Neural cell (in vitro differentiated cells): Measurements from ENCODE around the gene RAB11FIP2. TPM values are rescaled to one million over a fixed set of nuclear protein-coding genes. Genes with fewer than 3 reads are reported as not detected.

Experiments used
- H2AFZ ChIP-seq: fragments of 200-600, 300-800 bp; sonication (generic), shearing (Covaris generic); 2 replicates; pipeline ENCODE4 v1.6.0; 2014; ENCODE audit warnings: low read depth, mild to moderate bottlenecking, antibody characterized with exemption, low read length, moderate library complexity
- H3F3A ChIP-seq: fragments of 200-600 bp; shearing (Covaris generic); 2 replicates; pipeline ENCODE4 v1.6.1; 2016; ENCODE audit warnings: mild to moderate bottlenecking, moderate library complexity, mixed read lengths, antibody characterized with exemption, low read length; ENCODE audit not compliant: insufficient read depth, poor library complexity, severe bottlenecking
- H3K27ac ChIP-seq: fragments of 200-600, 300-800 bp; sonication (generic), shearing (Covaris generic); 2 replicates; pipeline ENCODE4 v1.5.1; 2014; ENCODE audit warnings: mild to moderate bottlenecking, low read length, moderate library complexity
- H3K27me3 ChIP-seq: fragments of 300-800, 200-600 bp; sonication (generic), shearing (Covaris generic); 2 replicates; pipeline ENCODE4 v1.6.0; 2014; ENCODE audit warnings: mild to moderate bottlenecking, low read depth, low read length, moderate library complexity; ENCODE audit not compliant: insufficient read depth
- H3K36me3 ChIP-seq: fragments of 300-800, 200-600 bp; sonication (generic), shearing (Covaris generic); 2 replicates; pipeline ENCODE4 v1.5.1; 2014; ENCODE audit warnings: mild to moderate bottlenecking, antibody characterized with exemption, low read length, moderate library complexity; ENCODE audit not compliant: insufficient read depth
- H3K4me2 ChIP-seq: fragments of 300-800, 200-600 bp; sonication (generic), shearing (Covaris generic); 2 replicates; pipeline ENCODE4 v1.6.0; 2014; ENCODE audit warnings: mild to moderate bottlenecking, low read length
- H3K4me3 ChIP-seq: fragments of 300-800, 200-600 bp; sonication (generic), shearing (Covaris generic); 2 replicates; pipeline ENCODE4 v1.5.1; 2014; ENCODE audit warnings: mild to moderate bottlenecking, low read length, moderate library complexity
- H3K79me2 ChIP-seq: fragments of 200-600 bp; shearing (Covaris generic); replicated peaks from 2 replicates; pipeline ENCODE4 v1.6.0; 2014; ENCODE audit warnings: mild to moderate bottlenecking, low read length, moderate library complexity; ENCODE audit not compliant: insufficient read depth
- H3K9ac ChIP-seq: fragments of 300-800, 200-600 bp; sonication (generic), shearing (Covaris generic); 2 replicates; pipeline ENCODE4 v1.6.1; 2016; ENCODE audit warnings: mild to moderate bottlenecking, low read length, mixed read lengths
- H3K9me2 ChIP-seq: fragments of 200-600 bp; shearing (Covaris generic); 2 replicates; pipeline ENCODE4 v1.6.1; 2016; ENCODE audit warnings: mild to moderate bottlenecking, low read length, mixed read lengths; ENCODE audit not compliant: insufficient read depth
- H3K9me3 ChIP-seq: fragments of 200-600, 300-800 bp; sonication (generic), shearing (Covaris generic); 2 replicates; pipeline ENCODE4 v1.6.1; 2016; ENCODE audit warnings: mild to moderate bottlenecking, mixed run types, low read length, moderate library complexity, mixed read lengths
- H4K20me1 ChIP-seq: fragments of 200-600 bp; shearing (Covaris generic); 2 replicates; pipeline ENCODE4 v1.6.1; 2016; ENCODE audit warnings: mild to moderate bottlenecking, mixed run types; ENCODE audit not compliant: insufficient read depth
- EP300 ChIP-seq: fragments of 450-650 bp; conservative IDR thresholded peaks from 2 replicates; pipeline ENCODE4 v1.6.1; 2014; ENCODE audit warnings: antibody characterized with exemption, mild to moderate bottlenecking, moderate library complexity; ENCODE audit not compliant: poor library complexity, severe bottlenecking
- EZH2 ChIP-seq: fragments of 200-600, 300-800 bp; shearing (Covaris generic), sonication (generic); IDR thresholded peaks from 2 replicates; pipeline ENCODE4 v1.6.1; 2014; ENCODE audit warnings: antibody characterized with exemption, low read length, borderline replicate concordance, mild to moderate bottlenecking; ENCODE audit not compliant: insufficient read depth, poor library complexity, severe bottlenecking
- MXI1 ChIP-seq: fragments of 450-650 bp; conservative IDR thresholded peaks from 2 replicates; pipeline ENCODE4 v1.6.1; 2014; ENCODE audit warnings: antibody characterized with exemption, mild to moderate bottlenecking; ENCODE audit not compliant: poor library complexity, severe bottlenecking
- POLR2AphosphoS5 ChIP-seq: IDR thresholded peaks from 2 replicates; pipeline ENCODE4 v1.6.1; 2012
- RAD21 ChIP-seq: fragments of 450-650 bp; conservative IDR thresholded peaks from 2 replicates; pipeline ENCODE4 v1.6.1; 2014; ENCODE audit warnings: antibody characterized with exemption, mild to moderate bottlenecking, moderate library complexity
- SMC3 ChIP-seq: fragments of 450-650 bp; conservative IDR thresholded peaks from 2 replicates; pipeline ENCODE4 v1.6.1; 2014; ENCODE audit warnings: antibody characterized with exemption, mild to moderate bottlenecking, moderate library complexity; ENCODE audit not compliant: poor library complexity
- TAF1 ChIP-seq: IDR thresholded peaks from 2 replicates; pipeline ENCODE4 v1.6.1; 2012; ENCODE audit warnings: low read depth
- polyA plus RNA-seq: library from polyadenylated mRNA; depleted of rRNA; stranded (reverse); fragments of >200 nt; gene quantifications from 2 replicates; pipeline ENCODE4 v1.2.3, GENCODE V29; 2014
- TF ChIP-seq, protein P1 (sequence below): IDR thresholded peaks from 2 replicates; pipeline ENCODE4 v1.6.1; 2012; ENCODE audit warnings: borderline replicate concordance

RAB11FIP2 gene
- polyA plus RNA-seq, 1 donor from 2014 or later: 26.3 TPM

DNA sequence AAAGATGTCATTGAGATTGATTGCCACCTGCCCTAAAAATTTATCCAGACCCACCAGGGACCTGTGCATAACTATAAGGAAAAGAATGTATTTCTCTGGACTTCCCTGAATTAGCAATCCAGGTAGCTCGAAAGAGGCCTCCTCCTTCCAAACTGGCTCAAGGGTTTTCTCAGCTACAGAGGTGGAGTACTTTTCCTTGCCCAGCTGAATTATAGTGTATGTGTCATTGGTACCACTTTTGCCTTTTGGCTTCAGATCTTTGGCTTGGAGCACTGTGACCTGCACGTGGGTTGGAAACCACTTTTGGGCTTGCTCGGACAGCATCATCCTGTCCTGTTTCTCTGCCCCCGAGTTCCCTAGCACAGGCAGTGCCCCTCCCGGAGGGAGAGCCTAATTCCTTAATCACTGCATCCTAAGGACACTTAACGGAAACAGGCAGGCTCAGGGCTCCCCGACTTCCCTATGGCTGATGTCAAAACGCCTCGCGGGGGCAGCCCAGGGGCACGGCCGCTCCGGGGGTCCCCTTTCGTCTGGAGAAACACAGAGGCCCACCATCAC is 825 bp downstream of the RAB11FIP2 start:
- H3K4me2 ChIP-seq: peak overlapping the region; percentile 92

DNA sequence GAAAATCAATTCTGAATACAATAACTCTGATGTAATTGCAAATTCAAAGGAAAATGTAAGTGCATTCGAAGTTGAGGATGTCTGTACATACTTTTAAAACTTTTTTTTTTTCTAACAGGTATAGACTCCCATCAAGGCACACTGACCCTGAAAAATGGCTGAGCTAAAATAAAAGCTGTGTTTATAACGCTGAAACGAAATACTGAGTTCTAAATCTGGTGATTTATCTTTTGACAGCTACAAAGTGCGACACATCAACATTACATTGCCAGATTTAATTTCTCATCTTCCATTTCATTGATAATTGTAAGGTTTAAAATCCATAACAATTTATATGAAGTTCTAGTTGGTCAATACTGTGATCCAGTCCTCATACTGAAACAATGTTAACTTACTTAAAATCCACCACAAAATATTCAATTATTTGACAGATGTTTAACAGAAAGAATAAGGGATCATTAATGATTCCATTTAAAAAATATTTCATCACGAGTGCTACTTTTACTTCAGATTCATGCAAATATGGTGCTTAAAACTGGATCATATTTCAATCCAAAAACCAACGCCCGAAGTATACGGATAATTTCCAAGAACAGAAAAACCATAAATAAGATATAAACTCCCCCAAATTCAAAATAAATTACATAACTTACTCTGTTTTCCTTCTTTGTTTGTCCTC is 1.4 kb downstream of the RAB11FIP2 start:
- TF ChIP-seq, protein P1, sequence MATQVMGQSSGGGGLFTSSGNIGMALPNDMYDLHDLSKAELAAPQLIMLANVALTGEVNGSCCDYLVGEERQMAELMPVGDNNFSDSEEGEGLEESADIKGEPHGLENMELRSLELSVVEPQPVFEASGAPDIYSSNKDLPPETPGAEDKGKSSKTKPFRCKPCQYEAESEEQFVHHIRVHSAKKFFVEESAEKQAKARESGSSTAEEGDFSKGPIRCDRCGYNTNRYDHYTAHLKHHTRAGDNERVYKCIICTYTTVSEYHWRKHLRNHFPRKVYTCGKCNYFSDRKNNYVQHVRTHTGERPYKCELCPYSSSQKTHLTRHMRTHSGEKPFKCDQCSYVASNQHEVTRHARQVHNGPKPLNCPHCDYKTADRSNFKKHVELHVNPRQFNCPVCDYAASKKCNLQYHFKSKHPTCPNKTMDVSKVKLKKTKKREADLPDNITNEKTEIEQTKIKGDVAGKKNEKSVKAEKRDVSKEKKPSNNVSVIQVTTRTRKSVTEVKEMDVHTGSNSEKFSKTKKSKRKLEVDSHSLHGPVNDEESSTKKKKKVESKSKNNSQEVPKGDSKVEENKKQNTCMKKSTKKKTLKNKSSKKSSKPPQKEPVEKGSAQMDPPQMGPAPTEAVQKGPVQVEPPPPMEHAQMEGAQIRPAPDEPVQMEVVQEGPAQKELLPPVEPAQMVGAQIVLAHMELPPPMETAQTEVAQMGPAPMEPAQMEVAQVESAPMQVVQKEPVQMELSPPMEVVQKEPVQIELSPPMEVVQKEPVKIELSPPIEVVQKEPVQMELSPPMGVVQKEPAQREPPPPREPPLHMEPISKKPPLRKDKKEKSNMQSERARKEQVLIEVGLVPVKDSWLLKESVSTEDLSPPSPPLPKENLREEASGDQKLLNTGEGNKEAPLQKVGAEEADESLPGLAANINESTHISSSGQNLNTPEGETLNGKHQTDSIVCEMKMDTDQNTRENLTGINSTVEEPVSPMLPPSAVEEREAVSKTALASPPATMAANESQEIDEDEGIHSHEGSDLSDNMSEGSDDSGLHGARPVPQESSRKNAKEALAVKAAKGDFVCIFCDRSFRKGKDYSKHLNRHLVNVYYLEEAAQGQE: no peak
- TF ChIP-seq EP300 (no peak), EZH2 (no peak), TAF1 (no peak), MXI1 (no peak), SMC3 (no peak), POLR2AphosphoS5 (no peak)
- Histone ChIP-seq H3K27ac (no peak overlapping the region), H3K79me2 (peaks cover 57% of the 10 kb centered on the region), H3F3A (peaks cover 3% of the 10 kb centered on the region), H4K20me1 (no peaks in the 10 kb centered on the region), H3K27me3 (no peaks in the 10 kb centered on the region), H3K9ac (peak overlapping the region; percentile 77), H3K4me3 (peak overlapping the region; percentile 83), H3K9me2 (no peaks in the 10 kb centered on the region), H3K9me3 (no peaks in the 10 kb centered on the region), H3K36me3 (no peaks in the 10 kb centered on the region), H2AFZ (no peak overlapping the region), H3K4me2 (peak overlapping the region; percentile 92)

More for the DNA sequence above, 825 bp downstream of the RAB11FIP2 start:
- Histone ChIP-seq H3K27me3 (no peaks in the 10 kb centered on the region), H3K9ac (peak overlapping the region; percentile 77), H2AFZ (peak overlapping the region; percentile 80), H3K9me2 (no peaks in the 10 kb centered on the region), H4K20me1 (no peaks in the 10 kb centered on the region), H3F3A (peaks cover 3% of the 10 kb centered on the region), H3K4me3 (peak overlapping the region; percentile 83), H3K9me3 (no peaks in the 10 kb centered on the region), H3K79me2 (peaks cover 51% of the 10 kb centered on the region), H3K27ac (peak overlapping the region; percentile 69), H3K36me3 (no peaks in the 10 kb centered on the region)
- TF ChIP-seq RAD21: no peak
- no peak for TF ChIP-seq EZH2
- no peak for TF ChIP-seq MXI1
- TF ChIP-seq, protein P1: no peak
